ENCODE data around the gene SASH1.

The SASH1 gene

DNA sequence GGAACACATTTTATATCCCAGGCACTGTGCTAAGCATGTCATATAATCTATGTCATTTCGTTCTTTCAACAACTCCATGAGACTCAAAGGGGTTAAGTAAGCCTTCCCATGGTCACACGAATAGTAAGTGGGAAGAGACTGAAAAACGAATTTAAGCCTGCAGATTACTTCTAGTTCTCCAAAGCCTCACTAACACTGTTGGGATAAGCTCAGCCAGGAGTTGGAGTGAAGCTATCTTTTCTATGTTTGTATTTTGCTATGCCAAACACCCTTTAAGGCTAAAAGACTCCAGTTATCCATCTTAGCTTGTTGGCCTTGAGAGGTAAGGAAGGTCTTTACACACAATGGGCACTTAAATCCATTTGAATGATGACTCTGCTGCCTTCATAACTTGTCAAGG is 256.1 kb downstream of the SASH1 start:
- Histone ChIP-seq H3K79me2 (ENCODE audit: insufficient read depth, low read length) (no peaks in the 10 kb centered on the region), H3K36me3 (ENCODE audit: low read length) (no peaks in the 10 kb centered on the region), H3K27ac (ENCODE audit: low read depth, low read length) (no peak overlapping the region), H3F3A (ENCODE audit: insufficient read depth) (no peaks in the 10 kb centered on the region), H3K9me2 (replicated peaks; ENCODE audit: insufficient read depth, low read length) (no peaks in the 10 kb centered on the region), H3K9me3 (ENCODE audit: insufficient read depth, low read length) (0 out of 2 replicates have a peak, but pooled peaks cover 3% of the 10 kb centered on the region), H3K4me2 (ENCODE audit: low read depth, low read length, poor library complexity, severe bottlenecking) (no peak overlapping the region), H3K9ac (ENCODE audit: low read length) (no peak overlapping the region), H4K20me1 (ENCODE audit: low read depth, low read length) (no peaks in the 10 kb centered on the region), H2AFZ (ENCODE audit: low read depth, low read length, severe bottlenecking) (no peak overlapping the region), H3K4me3 (ENCODE audit: insufficient read depth, low read length, poor library complexity, severe bottlenecking) (no peak overlapping the region), H3K27me3 (ENCODE audit: low read length) (no peaks in the 10 kb centered on the region)
- TF ChIP-seq, protein P1, sequence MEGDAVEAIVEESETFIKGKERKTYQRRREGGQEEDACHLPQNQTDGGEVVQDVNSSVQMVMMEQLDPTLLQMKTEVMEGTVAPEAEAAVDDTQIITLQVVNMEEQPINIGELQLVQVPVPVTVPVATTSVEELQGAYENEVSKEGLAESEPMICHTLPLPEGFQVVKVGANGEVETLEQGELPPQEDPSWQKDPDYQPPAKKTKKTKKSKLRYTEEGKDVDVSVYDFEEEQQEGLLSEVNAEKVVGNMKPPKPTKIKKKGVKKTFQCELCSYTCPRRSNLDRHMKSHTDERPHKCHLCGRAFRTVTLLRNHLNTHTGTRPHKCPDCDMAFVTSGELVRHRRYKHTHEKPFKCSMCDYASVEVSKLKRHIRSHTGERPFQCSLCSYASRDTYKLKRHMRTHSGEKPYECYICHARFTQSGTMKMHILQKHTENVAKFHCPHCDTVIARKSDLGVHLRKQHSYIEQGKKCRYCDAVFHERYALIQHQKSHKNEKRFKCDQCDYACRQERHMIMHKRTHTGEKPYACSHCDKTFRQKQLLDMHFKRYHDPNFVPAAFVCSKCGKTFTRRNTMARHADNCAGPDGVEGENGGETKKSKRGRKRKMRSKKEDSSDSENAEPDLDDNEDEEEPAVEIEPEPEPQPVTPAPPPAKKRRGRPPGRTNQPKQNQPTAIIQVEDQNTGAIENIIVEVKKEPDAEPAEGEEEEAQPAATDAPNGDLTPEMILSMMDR (IDR thresholded peaks at IDR 0.05; ENCODE audit: insufficient read depth, low read length, poor library complexity, severe bottlenecking), result no peak
- TF ChIP-seq EZH2phosphoT487 (conservative IDR thresholded peaks at IDR 0.05; ENCODE audit: low read length), result no peak

DNA sequence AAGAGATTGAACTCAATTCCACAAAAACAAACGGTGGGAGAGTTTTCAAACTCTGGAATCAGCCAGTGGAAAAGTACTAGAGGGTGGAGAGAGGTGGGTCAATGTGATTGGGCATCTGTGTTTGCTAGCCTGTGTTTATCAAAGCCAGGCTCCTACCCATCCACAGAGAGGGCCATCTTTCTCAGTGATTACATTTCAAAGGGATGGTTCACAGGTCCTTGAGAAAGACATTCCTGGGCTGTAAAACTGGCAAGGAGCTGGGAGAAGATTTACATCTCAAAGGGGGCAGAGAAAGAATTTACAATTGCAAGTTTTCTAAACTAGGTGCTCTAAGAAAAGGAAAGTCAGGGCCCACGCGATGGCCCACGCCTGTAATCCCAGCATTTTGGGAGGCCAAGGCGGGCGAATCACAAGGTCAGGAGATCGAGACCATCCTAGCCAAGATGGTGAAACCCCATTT is 257.4 kb downstream of the SASH1 start:
- no peak overlapping the region for H3K4me2 ChIP-seq (ENCODE audit: low read depth, low read length, poor library complexity, severe bottlenecking)
- H3K36me3 ChIP-seq (ENCODE audit: low read length), result no peaks in the 10 kb centered on the region
- no peak overlapping the region for H2AFZ ChIP-seq (ENCODE audit: low read depth, low read length, severe bottlenecking)
- no peak overlapping the region for H3K27ac ChIP-seq (ENCODE audit: low read depth, low read length)
- H4K20me1 ChIP-seq (ENCODE audit: low read depth, low read length), result no peaks in the 10 kb centered on the region
- H3K9me3 ChIP-seq (ENCODE audit: insufficient read depth, low read length), result 0 out of 2 replicates have a peak, but pooled peaks cover 3% of the 10 kb centered on the region
- H3K27me3 ChIP-seq (ENCODE audit: low read length), result no peaks in the 10 kb centered on the region
- no peaks in the 10 kb centered on the region for H3K79me2 ChIP-seq (ENCODE audit: insufficient read depth, low read length)
- H3K9ac ChIP-seq (ENCODE audit: low read length), result no peak overlapping the region
- H3K9me2 ChIP-seq (replicated peaks; ENCODE audit: insufficient read depth, low read length), result no peaks in the 10 kb centered on the region
- no peak overlapping the region for H3K4me3 ChIP-seq (ENCODE audit: insufficient read depth, low read length, poor library complexity, severe bottlenecking)
- no peak for TF ChIP-seq EZH2phosphoT487 (conservative IDR thresholded peaks at IDR 0.05; ENCODE audit: low read length)
- TF ChIP-seq, protein P1 (IDR thresholded peaks at IDR 0.05; ENCODE audit: insufficient read depth, low read length, poor library complexity, severe bottlenecking), result no peak
- no peaks in the 10 kb centered on the region for H3F3A ChIP-seq (ENCODE audit: insufficient read depth)

Data from SU-DHL-6 (cell line).